HG03342 (cell line): ENCODE results near the gene TTF2.
"Not testable (repeated sequence)": the region's sequence is repeated elsewhere in the genome, so short reads cannot be mapped to it uniquely, and the experiment has no call there.

ENCODE experiments used
- ATAC-seq: cut with Tn5 transposase; IDR thresholded peaks from one replicate; pipeline ENCODE4 v1.9.1; 2021; ENCODE audit warnings: mild to moderate bottlenecking, moderate library complexity; ENCODE audit not compliant: unreplicated experiment

Gene TTF2

GRCh38 chr1:117092594-117092993 is 32.5 kb downstream of the TTF2 start:
- no peak for ATAC-seq

GRCh38 chr1:117093091-117093534 is 33.0 kb downstream of the TTF2 start:
- ATAC-seq = no peak

- ATAC-seq = peak; percentile 89
Measured at GRCh38 chr1:117093870-117094621, 33.9 kb downstream of the TTF2 start.

GRCh38 chr1:117094841-117095604 is 34.9 kb downstream of the TTF2 start:
- ATAC-seq = no peak

GRCh38 chr1:117096951-117097408 is 36.9 kb downstream of the TTF2 start:
- ATAC-seq = no peak

GRCh38 chr1:117097443-117097842 is 37.3 kb downstream of the TTF2 start:
- ATAC-seq = no peak

- ATAC-seq = no peak
Measured at GRCh38 chr1:117098287-117098890, 38.3 kb downstream of the TTF2 start.

- no peak for ATAC-seq
Measured at GRCh38 chr1:117101334-117101733, 41.2 kb downstream of the TTF2 start.

GRCh38 chr1:117101858-117102257 is 41.7 kb downstream of the TTF2 start:
- ATAC-seq = not testable (repeated sequence)

- no peak for ATAC-seq
Measured at GRCh38 chr1:117104986-117105385, 44.9 kb downstream of the TTF2 start.

GRCh38 chr1:117105722-117106121 is 45.6 kb downstream of the TTF2 start:
- no peak for ATAC-seq

GRCh38 chr1:117106478-117106877 is 46.4 kb downstream of the TTF2 start:
- ATAC-seq = no peak

- no peak for ATAC-seq
Measured at GRCh38 chr1:117107364-117107763, 47.2 kb downstream of the TTF2 start.

GRCh38 chr1:117110774-117111173 is 50.6 kb downstream of the TTF2 start:
- ATAC-seq = no peak

GRCh38 chr1:117112047-117112717 is 52.1 kb downstream of the TTF2 start:
- no peak for ATAC-seq

- no peak for ATAC-seq
Measured at GRCh38 chr1:117113199-117113598, 53.1 kb downstream of the TTF2 start.

GRCh38 chr1:117114877-117115276 is 54.8 kb downstream of the TTF2 start:
- no peak for ATAC-seq

GRCh38 chr1:117116090-117116783 is 56.1 kb downstream of the TTF2 start:
- ATAC-seq = no peak

GRCh38 chr1:117116784-117117130 is 56.6 kb downstream of the TTF2 start:
- ATAC-seq = no peak

- ATAC-seq = no peak
Measured at GRCh38 chr1:117117697-117118096, 57.6 kb downstream of the TTF2 start.

GRCh38 chr1:117118137-117118536 is 58.0 kb downstream of the TTF2 start:
- no peak for ATAC-seq
